ENCODE measurements around the gene GABRA6. TPM values are rescaled to one million over a fixed set of nuclear protein-coding genes. Genes with fewer than 3 reads are reported as not detected.

Gene GABRA6
- total RNA-seq, 1 donor from 2014 or later = not detected

DNA sequence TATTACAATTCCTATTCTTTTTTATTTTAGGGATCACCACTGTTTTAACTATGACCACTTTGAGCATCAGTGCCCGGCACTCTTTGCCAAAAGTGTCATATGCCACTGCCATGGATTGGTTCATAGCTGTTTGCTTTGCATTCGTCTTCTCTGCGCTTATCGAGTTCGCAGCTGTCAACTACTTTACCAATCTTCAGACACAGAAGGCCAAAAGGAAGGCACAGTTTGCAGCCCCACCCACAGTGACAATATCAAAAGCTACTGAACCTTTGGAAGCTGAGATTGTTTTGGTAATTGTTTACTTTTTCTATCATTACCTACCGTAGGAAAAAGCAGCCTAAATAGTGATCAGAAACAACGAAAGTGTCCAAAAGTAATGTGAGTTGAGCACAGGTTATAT is 6.4 kb downstream of the GABRA6 start:
- Histone ChIP-seq H3K9me3 (ENCODE audit: control insufficient read depth in 3 of 3, low read length in 3 of 3) (no peaks in the 10 kb centered on the region), H3K4me1 (ENCODE audit: control insufficient read depth in 3 of 3, insufficient read depth in 3 of 3, low read length in 3 of 3) (no peaks in the 10 kb centered on the region), H3K36me3 (ENCODE audit: control insufficient read depth in 3 of 3, insufficient read depth in 3 of 3, low read length in 3 of 3) (no peaks in the 10 kb centered on the region), H3K27me3 (ENCODE audit: control insufficient read depth in 3 of 3, insufficient read depth in 3 of 3, low read length in 3 of 3) (no peaks in the 10 kb centered on the region), H3K9ac (ENCODE audit: low read depth in 1 of 3, low read length in 3 of 3) (no peak overlapping the region), H3K4me3 (ENCODE audit: low read length in 3 of 3) (no peak overlapping the region), H3K27ac (ENCODE audit: low read depth, low read length) (no peak overlapping the region)

GRCh38 chr5:161697001-161697400 is 11.5 kb downstream of the GABRA6 start:
- H3K4me3 ChIP-seq (ENCODE audit: low read length in 3 of 3) = no peak overlapping the region
- H3K4me1 ChIP-seq (ENCODE audit: control insufficient read depth in 3 of 3, insufficient read depth in 3 of 3, low read length in 3 of 3) = no peaks in the 10 kb centered on the region
- peaks cover 0 to 3% (median 0%) of the 10 kb centered on the region in 3 donors for H3K27me3 ChIP-seq (ENCODE audit: control insufficient read depth in 3 of 3, insufficient read depth in 3 of 3, low read length in 3 of 3)
- no peaks in the 10 kb centered on the region for H3K36me3 ChIP-seq (ENCODE audit: control insufficient read depth in 3 of 3, insufficient read depth in 3 of 3, low read length in 3 of 3)
- no peaks in the 10 kb centered on the region for H3K9me3 ChIP-seq (ENCODE audit: control insufficient read depth in 3 of 3, low read length in 3 of 3)
- H3K9ac ChIP-seq (ENCODE audit: low read depth in 1 of 3, low read length in 3 of 3) = no peak overlapping the region
- no peak overlapping the region for H3K27ac ChIP-seq (ENCODE audit: low read depth, low read length)

DNA sequence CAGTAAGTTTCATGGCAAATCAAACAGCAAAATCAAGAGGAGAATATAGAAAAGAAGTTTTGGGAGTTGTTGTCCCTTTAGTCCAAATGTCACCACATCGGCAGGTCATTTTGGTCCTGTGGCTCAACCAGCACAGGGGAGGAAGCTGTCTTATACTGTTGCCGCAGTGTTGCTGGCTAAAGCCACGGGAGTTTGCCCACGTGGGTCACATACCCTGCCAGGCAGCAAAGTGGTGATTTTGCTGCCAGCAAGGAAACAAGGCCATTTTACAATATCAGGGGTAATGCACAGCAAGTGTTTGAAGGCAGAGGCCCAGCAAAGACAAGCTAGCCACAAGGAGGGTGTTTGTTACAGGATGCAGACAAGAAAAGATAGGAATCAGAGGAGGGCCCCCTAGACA is 14.5 kb downstream of the GABRA6 start:
- peaks cover 0 to 3% (median 0%) of the 10 kb centered on the region in 3 donors for H3K27me3 ChIP-seq (ENCODE audit: control insufficient read depth in 3 of 3, insufficient read depth in 3 of 3, low read length in 3 of 3)
- no peak overlapping the region for H3K9ac ChIP-seq (ENCODE audit: low read depth in 1 of 3, low read length in 3 of 3)

GRCh38 chr5:161703528-161703927 is 18.0 kb downstream of the GABRA6 start:
- Histone ChIP-seq H3K27me3 (ENCODE audit: control insufficient read depth in 3 of 3, insufficient read depth in 3 of 3, low read length in 3 of 3) (no peaks in the 10 kb centered on the region), H3K4me1 (ENCODE audit: control insufficient read depth in 3 of 3, insufficient read depth in 3 of 3, low read length in 3 of 3) (no peaks in the 10 kb centered on the region), H3K27ac (ENCODE audit: low read depth, low read length) (no peak overlapping the region), H3K36me3 (ENCODE audit: control insufficient read depth in 3 of 3, insufficient read depth in 3 of 3, low read length in 3 of 3) (no peaks in the 10 kb centered on the region), H3K9ac (ENCODE audit: low read depth in 1 of 3, low read length in 3 of 3) (no peak overlapping the region), H3K4me3 (ENCODE audit: low read length in 3 of 3) (no peak overlapping the region), H3K9me3 (ENCODE audit: control insufficient read depth in 3 of 3, low read length in 3 of 3) (no peaks in the 10 kb centered on the region)

More for the DNA sequence above, 14.5 kb downstream of the GABRA6 start:
- Histone ChIP-seq H3K36me3 (ENCODE audit: control insufficient read depth in 3 of 3, insufficient read depth in 3 of 3, low read length in 3 of 3) (no peaks in the 10 kb centered on the region), H3K27ac (ENCODE audit: low read depth, low read length) (no peak overlapping the region), H3K9me3 (ENCODE audit: control insufficient read depth in 3 of 3, low read length in 3 of 3) (no peaks in the 10 kb centered on the region), H3K4me3 (ENCODE audit: low read length in 3 of 3) (no peak overlapping the region), H3K4me1 (ENCODE audit: control insufficient read depth in 3 of 3, insufficient read depth in 3 of 3, low read length in 3 of 3) (no peaks in the 10 kb centered on the region)

GRCh38 chr5:161707382-161707781 is 21.9 kb downstream of the GABRA6 start:
- H3K27ac ChIP-seq (ENCODE audit: low read depth, low read length) = no peak overlapping the region
- no peaks in the 10 kb centered on the region for H3K4me1 ChIP-seq (ENCODE audit: control insufficient read depth in 3 of 3, insufficient read depth in 3 of 3, low read length in 3 of 3)
- H3K27me3 ChIP-seq (ENCODE audit: control insufficient read depth in 3 of 3, insufficient read depth in 3 of 3, low read length in 3 of 3) = no peaks in the 10 kb centered on the region
- H3K4me3 ChIP-seq (ENCODE audit: low read length in 3 of 3) = no peak overlapping the region
- no peaks in the 10 kb centered on the region for H3K9me3 ChIP-seq (ENCODE audit: control insufficient read depth in 3 of 3, low read length in 3 of 3)
- no peaks in the 10 kb centered on the region for H3K36me3 ChIP-seq (ENCODE audit: control insufficient read depth in 3 of 3, insufficient read depth in 3 of 3, low read length in 3 of 3)
- no peak overlapping the region for H3K9ac ChIP-seq (ENCODE audit: low read depth in 1 of 3, low read length in 3 of 3)

DNA sequence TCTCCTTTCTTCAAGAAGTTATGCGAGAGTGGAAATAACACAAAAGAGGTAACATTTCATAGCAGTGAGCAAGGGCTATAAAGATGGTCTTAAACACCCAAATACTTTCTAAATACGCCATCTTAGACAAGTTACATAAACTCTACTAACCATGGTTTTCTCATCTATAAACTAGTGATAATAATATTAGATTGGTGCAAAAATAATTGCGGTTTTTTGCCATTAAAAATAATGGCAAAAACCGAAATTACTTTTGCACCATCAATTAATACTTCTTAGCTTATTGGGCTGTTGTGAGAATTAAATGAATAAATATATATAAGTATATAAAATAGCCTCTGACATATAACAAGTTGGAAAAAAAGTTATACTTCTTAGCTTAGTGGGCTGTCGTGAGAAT is 23.7 kb downstream of the GABRA6 start:
- H3K4me1 ChIP-seq (ENCODE audit: control insufficient read depth in 3 of 3, insufficient read depth in 3 of 3, low read length in 3 of 3) = no peaks in the 10 kb centered on the region
- H3K9me3 ChIP-seq (ENCODE audit: control insufficient read depth in 3 of 3, low read length in 3 of 3) = no peaks in the 10 kb centered on the region
- no peak overlapping the region for H3K9ac ChIP-seq (ENCODE audit: low read depth in 1 of 3, low read length in 3 of 3)
- H3K27me3 ChIP-seq (ENCODE audit: control insufficient read depth in 3 of 3, insufficient read depth in 3 of 3, low read length in 3 of 3) = no peaks in the 10 kb centered on the region
- H3K4me3 ChIP-seq (ENCODE audit: low read length in 3 of 3) = no peak overlapping the region
- H3K27ac ChIP-seq (ENCODE audit: low read depth, low read length) = no peak overlapping the region
- H3K36me3 ChIP-seq (ENCODE audit: control insufficient read depth in 3 of 3, insufficient read depth in 3 of 3, low read length in 3 of 3) = no peaks in the 10 kb centered on the region

DNA sequence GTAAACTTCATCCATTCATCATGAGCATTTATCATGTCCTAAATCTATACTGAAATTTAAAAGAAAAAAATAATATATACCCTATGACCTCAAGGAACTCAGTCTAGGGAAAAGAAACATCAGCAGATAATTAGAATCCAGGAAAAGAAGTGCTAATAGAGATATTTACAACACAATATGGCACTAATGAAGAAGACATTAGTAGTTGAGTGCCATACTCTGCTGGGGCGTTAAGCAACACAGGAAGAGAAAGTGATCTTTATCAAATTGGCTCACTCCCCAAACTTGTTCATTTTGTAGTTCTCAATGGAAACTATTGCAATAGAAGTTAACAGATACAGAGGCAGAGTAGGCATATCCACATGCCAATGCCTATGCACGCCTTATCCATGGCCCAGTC is 27.5 kb downstream of the GABRA6 start:
- Histone ChIP-seq H3K9ac (ENCODE audit: low read depth in 1 of 3, low read length in 3 of 3) (no peak overlapping the region), H3K27me3 (ENCODE audit: control insufficient read depth in 3 of 3, insufficient read depth in 3 of 3, low read length in 3 of 3) (no peaks in the 10 kb centered on the region), H3K27ac (ENCODE audit: low read depth, low read length) (no peak overlapping the region), H3K4me1 (ENCODE audit: control insufficient read depth in 3 of 3, insufficient read depth in 3 of 3, low read length in 3 of 3) (no peaks in the 10 kb centered on the region), H3K36me3 (ENCODE audit: control insufficient read depth in 3 of 3, insufficient read depth in 3 of 3, low read length in 3 of 3) (no peaks in the 10 kb centered on the region), H3K9me3 (ENCODE audit: control insufficient read depth in 3 of 3, low read length in 3 of 3) (no peaks in the 10 kb centered on the region), H3K4me3 (ENCODE audit: low read length in 3 of 3) (no peak overlapping the region)

GRCh38 chr5:161719157-161719556 is 33.6 kb downstream of the GABRA6 start:
- no peak overlapping the region for H3K9ac ChIP-seq (ENCODE audit: low read depth in 1 of 3, low read length in 3 of 3)
- no peaks in the 10 kb centered on the region for H3K27me3 ChIP-seq (ENCODE audit: control insufficient read depth in 3 of 3, insufficient read depth in 3 of 3, low read length in 3 of 3)
- H3K27ac ChIP-seq (ENCODE audit: low read depth, low read length) = no peak overlapping the region
- no peaks in the 10 kb centered on the region for H3K36me3 ChIP-seq (ENCODE audit: control insufficient read depth in 3 of 3, insufficient read depth in 3 of 3, low read length in 3 of 3)
- no peaks in the 10 kb centered on the region for H3K4me1 ChIP-seq (ENCODE audit: control insufficient read depth in 3 of 3, insufficient read depth in 3 of 3, low read length in 3 of 3)
- no peaks in the 10 kb centered on the region for H3K9me3 ChIP-seq (ENCODE audit: control insufficient read depth in 3 of 3, low read length in 3 of 3)
- no peak overlapping the region for H3K4me3 ChIP-seq (ENCODE audit: low read length in 3 of 3)

DNA sequence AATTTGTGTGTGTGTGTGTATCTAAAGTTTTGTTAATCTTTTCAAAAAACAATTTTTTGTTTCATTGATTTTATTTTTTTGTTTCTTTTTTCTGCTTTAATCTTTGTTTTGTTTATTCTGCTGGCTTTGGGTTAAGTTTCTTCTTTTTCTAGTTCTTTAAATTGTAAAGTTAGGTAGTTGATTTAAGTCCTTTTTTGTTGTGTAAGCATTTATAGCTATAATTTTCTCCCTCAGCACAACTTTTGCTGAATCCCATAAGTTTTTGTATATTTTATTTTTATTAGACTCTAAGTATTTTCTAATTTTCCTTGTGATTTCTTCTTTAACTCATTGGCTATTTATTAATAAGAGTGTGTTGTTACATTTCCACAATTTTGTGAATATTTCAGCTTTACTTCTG is 34.9 kb downstream of the GABRA6 start:
- H3K4me1 ChIP-seq (ENCODE audit: control insufficient read depth in 3 of 3, insufficient read depth in 3 of 3, low read length in 3 of 3) = no peaks in the 10 kb centered on the region
- no peak overlapping the region for H3K4me3 ChIP-seq (ENCODE audit: low read length in 3 of 3)
- no peaks in the 10 kb centered on the region for H3K9me3 ChIP-seq (ENCODE audit: control insufficient read depth in 3 of 3, low read length in 3 of 3)
- H3K27ac ChIP-seq (ENCODE audit: low read depth, low read length) = no peak overlapping the region
- no peak overlapping the region for H3K9ac ChIP-seq (ENCODE audit: low read depth in 1 of 3, low read length in 3 of 3)
- no peaks in the 10 kb centered on the region for H3K27me3 ChIP-seq (ENCODE audit: control insufficient read depth in 3 of 3, insufficient read depth in 3 of 3, low read length in 3 of 3)
- no peaks in the 10 kb centered on the region for H3K36me3 ChIP-seq (ENCODE audit: control insufficient read depth in 3 of 3, insufficient read depth in 3 of 3, low read length in 3 of 3)

DNA sequence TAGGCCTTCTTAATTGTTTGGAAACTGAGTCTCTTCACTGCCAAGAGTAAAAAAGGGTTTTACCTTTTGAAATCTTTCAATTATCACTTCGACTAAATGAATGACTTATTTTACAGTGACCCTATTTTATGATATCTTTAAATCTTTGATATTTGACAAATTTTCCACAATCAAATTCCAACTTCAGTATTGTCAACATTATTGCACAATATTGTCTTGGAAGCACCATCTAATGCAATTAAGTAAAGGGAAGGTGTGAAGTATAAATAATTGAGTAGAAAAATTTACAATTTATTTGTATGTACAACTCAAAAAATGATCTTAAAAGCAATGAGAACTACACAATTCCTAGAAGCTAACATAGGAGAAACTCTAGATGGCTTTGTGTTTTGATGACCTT is 49.2 kb downstream of the GABRA6 start:
- no peaks in the 10 kb centered on the region for H3K36me3 ChIP-seq (ENCODE audit: control insufficient read depth in 3 of 3, insufficient read depth in 3 of 3, low read length in 3 of 3)
- H3K9me3 ChIP-seq (ENCODE audit: control insufficient read depth in 3 of 3, low read length in 3 of 3) = no peaks in the 10 kb centered on the region
- no peak overlapping the region for H3K27ac ChIP-seq (ENCODE audit: low read depth, low read length)
- no peak overlapping the region for H3K4me3 ChIP-seq (ENCODE audit: low read length in 3 of 3)
- H3K27me3 ChIP-seq (ENCODE audit: control insufficient read depth in 3 of 3, insufficient read depth in 3 of 3, low read length in 3 of 3) = no peaks in the 10 kb centered on the region
- H3K4me1 ChIP-seq (ENCODE audit: control insufficient read depth in 3 of 3, insufficient read depth in 3 of 3, low read length in 3 of 3) = no peaks in the 10 kb centered on the region
- H3K9ac ChIP-seq (ENCODE audit: low read depth in 1 of 3, low read length in 3 of 3) = no peak overlapping the region

DNA sequence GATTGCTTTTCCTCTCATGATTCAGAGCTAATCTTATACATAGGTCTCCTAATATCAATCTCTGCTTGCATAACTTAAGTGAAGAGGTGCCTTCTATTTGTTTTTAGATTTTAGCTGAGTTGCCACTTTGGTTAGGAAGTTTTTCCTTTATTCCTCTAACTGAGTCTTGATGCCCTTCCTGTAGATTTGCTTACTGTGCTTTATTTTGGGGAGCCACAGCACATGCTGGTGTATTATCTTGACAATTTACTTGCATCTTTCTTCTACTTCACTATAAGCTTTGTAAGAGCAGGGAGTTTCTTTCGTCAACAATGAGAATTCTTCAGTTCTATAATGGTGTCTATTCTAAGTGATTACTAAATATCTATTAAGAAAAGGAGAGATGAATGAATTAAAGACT is 54.9 kb downstream of the GABRA6 start:
- Histone ChIP-seq H3K9me3 (ENCODE audit: control insufficient read depth in 3 of 3, low read length in 3 of 3) (peaks cover 0 to 3% (median 0%) of the 10 kb centered on the region in 3 donors), H3K36me3 (ENCODE audit: control insufficient read depth in 3 of 3, insufficient read depth in 3 of 3, low read length in 3 of 3) (no peaks in the 10 kb centered on the region), H3K27me3 (ENCODE audit: control insufficient read depth in 3 of 3, insufficient read depth in 3 of 3, low read length in 3 of 3) (no peaks in the 10 kb centered on the region), H3K9ac (ENCODE audit: low read depth in 1 of 3, low read length in 3 of 3) (no peak overlapping the region), H3K4me3 (ENCODE audit: low read length in 3 of 3) (no peak overlapping the region), H3K4me1 (ENCODE audit: control insufficient read depth in 3 of 3, insufficient read depth in 3 of 3, low read length in 3 of 3) (no peaks in the 10 kb centered on the region), H3K27ac (ENCODE audit: low read depth, low read length) (no peak overlapping the region)
